Activated T-cell treated with anti-CD3 and anti-CD28 coated beads for 24 hours (primary cell): ENCODE data around the gene SIAH2.

Experiments
- DNase-seq: peaks from one replicate; pipeline ENCODE4 v3.0.0-alpha.2; 2020; ENCODE audit warnings: low read depth

Gene SIAH2

DNA sequence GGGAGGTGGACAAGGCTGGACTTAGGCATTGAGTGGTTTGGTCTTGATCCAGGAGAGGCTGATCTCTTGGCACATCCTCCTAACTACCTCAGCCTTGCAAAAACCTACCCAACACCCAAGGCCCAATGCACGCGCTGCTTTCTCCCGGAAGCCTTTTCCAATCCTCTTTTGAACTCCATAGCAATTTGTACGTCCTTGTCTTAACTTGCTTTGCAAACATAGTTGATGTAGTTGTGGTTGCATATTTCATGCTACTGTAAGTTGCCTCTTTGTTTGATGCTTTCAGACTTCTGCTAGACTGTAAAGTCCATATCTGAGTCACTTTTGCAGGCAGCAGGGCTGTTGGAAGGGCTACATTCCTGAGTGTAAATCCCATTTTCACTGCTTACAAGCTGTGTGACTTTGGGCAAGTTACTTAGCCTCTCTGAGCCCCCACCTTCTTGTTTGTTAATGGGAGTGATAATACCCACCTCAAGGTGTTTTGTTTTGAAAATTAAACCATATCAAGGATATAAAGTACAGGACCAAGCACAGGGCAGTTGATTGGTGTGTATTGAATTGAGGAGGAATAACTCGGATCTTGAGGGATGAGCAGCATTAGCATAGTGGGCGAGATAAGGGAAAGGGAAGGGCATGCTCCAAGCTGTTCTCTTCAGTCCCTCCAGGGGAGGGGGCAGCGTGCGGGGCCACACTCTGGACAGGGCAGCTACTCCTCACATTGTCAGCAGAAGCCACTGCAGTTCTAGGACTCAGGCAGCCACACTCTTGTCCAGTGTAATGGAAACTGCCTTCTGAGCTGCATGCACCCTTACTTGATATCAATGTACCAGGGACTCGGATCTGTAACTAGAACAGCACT lies 28.8 kb downstream of the SIAH2 start:
- DNase-seq = no peak

DNA sequence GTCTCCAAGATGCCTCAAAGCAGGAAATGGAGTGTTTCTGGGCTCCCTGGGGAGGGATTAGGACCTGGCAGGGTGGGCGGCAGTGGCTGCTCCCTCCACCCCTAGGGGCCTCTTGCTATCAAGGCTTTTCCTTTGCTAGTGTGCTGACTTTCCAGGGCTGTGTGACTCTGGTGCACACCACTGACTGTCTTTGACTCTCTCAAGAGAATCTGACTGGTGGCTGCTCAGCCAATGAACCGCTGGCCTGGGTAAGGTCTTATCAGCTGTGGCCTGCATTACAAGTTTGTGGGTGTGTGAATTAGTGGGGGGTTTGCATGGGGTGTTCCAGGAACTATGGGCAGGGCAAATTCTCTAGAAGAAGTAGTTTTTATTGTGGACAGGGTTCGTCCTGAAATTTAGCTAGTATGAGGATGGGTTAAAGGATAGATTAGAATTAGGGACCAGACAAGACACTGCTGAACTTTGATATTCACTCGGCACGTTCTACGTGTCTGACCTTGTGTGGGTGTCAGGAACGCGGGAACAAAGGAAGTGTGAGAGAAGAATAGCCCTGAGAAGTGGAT lies 29.5 kb downstream of the SIAH2 start:
- no peak for DNase-seq

DNA sequence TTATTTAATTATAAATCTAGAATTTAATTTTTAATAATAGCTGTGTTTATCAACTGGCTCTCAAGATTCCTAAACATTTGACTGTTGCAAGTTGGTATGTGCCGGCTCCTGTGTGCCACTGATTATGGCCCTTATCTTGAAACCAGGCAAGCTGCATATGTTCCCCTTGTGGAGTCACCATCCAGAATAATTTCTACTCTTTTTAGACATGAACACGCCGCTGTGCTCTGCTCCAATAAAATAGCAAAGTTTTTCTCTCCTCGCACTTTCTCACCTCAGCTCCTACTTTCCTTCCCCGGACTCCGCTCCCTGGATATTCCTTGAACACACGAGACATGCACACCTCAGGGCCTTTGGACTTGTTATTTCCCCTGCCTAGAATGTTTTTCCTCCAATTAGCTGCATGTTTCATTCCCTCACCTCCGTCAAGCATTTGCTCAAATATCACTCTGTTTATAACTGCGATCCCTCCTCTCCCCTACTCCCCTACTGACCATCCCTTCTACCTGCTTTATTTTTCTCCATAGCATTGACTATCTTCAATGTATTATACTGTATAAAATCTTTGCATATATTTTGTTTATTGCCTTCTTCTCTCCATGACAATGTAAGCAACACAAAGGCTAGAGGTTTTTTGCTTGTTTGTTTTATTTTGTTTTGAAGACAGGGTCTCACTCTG lies 33.1 kb downstream of the SIAH2 start:
- DNase-seq = no peak

DNA sequence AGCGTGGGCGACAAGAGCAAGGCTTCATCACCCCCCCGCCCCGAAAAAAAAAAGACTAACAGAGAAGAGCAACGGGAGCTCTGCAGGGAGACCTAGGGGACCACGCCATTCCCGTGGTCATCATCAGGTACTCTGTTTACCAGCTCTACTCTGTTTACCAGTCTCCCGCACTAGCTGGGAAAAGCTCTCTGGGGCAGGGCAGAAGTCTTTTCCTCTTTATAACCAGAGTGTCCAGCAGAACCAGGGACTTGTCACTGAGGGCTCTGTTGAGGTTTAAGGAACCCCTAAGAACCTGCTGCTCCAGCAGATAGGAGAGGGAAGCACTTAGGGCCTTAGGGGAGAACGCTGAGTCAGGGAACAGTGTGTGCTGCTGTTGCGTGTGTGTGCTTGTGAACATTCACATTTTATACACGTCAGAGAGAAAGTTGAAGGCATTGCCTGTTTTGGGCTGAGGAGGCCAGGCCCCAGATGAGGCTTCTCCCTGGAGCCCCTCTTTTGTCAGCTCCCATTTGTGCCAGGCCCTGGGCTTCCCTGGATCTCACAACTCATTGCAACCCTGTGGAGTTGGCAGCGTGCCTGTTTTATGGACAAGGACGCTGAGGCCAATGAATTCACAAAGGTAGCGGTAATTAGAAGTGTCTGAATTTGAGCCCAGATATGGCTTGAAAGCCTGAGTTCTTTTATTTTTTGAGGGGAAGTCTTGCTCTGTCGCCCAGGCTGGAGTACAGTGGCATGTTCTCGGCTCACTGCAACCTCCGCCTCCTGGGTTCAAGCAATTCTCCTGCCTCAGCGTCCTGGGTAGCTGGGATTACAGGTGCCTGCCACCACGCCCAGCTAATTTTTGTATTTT lies 35.1 kb downstream of the SIAH2 start:
- no peak for DNase-seq

DNA sequence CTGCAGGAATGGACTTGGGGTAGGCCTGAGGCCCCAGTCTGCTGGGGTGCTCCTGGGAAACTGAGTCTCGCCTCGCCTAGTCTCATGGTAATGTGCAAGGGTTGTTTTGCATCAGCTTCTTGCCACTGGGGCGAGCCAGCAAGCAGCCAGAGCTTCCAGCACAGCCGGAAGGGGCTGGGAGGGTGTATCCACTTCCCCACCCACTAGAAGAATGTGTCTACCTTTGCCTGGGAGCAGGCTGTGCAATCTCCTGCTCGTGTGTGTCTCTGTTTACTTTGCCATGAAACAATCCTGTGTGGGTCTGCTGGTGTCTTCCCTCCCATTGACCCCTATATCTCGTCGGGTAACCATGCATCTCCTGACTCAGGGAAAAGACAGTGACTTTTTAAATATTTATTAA lies 37.4 kb downstream of the SIAH2 start:
- DNase-seq = no peak

DNA sequence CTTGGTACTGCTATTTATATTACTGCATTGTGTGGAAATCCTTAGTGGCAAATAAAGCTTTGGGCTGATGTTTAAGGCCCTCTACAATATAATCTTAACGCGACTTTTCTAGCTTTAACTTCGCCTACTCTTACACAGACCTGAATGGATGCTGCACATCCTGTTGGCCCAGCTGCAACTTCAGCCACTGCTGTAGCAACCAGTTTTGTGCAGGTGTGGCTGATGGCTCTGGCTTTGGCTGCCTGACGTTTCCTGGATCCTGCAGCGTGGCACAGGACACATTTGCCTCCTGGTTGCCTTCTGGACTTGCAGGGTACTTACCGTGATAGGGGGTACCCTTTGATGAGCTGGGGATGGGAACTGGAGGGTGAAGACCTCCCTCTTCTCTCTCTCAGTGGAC lies 39.0 kb downstream of the SIAH2 start:
- DNase-seq = no peak

DNA sequence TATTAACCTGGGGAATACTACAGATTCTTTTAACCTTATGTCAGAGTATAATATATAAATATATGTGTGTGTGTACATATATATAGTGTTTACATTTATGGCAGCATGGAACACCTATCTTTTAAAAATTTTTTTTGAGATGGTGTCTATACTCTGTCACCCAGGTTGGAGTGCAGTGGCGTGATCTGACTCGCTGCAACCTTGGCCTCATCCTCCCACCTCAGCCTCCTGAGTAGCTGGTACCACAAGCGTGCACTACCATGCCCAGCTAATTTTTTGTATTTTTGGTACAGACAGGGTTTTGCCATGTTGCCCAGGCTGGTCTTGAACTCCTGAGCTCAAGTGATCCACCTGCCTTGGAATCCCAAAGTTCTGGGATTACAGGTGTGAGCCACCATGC lies 40.7 kb downstream of the SIAH2 start:
- DNase-seq = no peak

DNA sequence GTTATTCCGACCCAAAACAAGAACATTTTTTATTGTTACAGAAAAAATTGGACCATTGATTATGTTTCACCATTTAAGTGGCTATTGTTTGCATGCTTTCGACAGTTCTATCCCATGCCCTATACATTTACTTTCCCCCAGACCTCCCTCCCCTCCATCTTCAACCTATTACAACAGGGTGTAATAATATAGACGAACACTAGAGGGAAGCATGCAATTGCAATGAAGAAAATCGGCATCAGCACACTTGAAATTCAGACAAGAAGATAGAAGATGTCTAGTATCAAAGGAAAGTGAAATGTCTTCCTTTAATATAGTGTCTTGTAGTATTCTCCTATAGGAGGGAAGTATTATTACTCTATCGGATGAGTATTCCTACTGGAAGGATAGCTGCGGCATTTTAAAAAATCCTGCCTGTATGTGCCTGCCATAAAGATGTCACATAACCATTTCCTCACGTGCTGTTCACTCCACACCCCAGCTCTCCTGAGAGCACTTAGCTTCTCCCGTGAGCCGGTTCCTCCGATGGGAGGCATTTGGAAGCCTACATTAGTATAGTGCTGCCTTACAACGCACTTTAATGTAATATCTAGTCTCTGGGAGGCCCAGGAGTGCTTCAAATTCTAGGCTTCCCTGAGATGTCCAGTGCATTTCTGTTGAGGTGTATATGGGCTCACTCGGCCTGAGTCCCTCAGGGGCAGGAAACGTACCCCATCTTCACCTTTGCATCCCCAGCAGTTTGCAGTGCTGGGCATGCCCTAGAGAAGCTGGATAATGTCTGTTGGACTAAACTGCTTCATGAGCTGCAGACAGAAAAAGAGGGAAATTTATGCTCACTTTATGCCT lies 41.5 kb downstream of the SIAH2 start:
- no peak for DNase-seq

DNA sequence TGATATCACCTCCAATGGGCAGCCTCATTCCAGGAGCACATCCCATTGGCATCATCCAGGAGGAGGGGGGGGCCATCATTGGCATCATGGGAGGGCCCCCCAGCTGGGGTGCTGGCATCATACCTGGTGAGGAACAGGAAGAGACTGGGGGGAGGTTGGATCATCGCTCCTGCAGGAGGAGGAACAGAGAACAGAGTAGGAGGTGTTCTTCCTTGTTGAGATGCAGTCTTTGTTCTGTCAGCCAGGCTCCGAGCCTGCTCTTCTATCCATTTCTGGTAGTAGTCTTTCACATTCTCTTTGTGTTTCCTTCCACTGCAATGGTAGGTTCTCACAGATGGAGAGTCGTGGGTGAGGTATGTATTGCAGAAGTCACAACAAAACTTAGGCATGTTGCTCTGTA lies 42.5 kb downstream of the SIAH2 start:
- DNase-seq = no peak

DNA sequence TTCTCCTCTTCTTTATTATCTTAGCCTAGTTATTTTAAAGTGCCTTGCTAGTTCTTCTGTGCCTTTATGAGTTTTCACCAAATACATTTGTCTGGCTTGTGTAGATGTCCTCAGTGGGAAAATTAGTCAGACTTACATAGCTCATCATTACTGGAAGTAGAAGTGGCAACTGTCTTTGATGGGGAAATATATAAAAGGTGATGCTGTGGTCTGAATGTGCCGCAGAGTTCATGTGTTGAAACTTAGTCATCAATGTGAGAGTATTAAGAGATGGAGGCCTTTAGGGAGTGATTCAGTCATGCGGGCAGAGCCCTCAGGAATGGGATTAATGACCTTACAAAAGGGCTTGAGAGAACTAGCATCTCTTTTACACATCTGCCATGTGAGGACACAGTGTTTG lies 52.9 kb downstream of the SIAH2 start:
- no peak for DNase-seq

DNA sequence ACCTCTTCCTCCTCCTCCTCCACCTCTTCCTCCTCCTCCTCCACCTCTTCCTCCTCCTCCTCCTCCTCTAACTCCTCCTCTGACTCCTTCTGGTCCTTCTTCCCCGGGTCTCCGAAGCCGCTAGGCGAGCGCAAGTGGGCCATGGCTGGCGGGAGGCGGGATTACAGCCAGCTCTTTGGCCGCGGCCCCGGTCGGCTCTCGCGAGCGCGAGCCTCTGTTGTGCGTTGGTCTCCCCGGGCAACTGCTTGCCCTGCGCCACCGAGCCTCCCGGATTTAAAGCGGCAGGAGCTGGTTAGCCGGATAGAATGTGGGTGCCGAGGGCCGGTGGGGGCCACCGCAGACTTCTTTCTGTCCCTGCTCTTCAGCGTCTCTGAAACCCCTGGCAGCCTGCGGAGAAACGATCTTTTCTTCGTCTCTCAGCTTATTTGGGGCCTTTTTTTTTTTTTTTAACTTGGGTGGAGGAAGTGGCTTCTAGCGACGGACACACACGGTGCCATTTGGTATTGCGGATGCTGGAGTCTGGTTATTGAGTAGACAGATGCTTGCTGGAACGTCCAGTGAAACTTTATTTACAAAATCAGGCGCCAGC lies 59.1 kb downstream of the SIAH2 start, which contains the start of gene ERICH6:
Gene ERICH6, minus strand, starts transcription at position 165 of the 589 bp plus-strand sequence. Its CDS starts 22 bp downstream, at position 143.
- peak; percentile 73 for DNase-seq

DNA sequence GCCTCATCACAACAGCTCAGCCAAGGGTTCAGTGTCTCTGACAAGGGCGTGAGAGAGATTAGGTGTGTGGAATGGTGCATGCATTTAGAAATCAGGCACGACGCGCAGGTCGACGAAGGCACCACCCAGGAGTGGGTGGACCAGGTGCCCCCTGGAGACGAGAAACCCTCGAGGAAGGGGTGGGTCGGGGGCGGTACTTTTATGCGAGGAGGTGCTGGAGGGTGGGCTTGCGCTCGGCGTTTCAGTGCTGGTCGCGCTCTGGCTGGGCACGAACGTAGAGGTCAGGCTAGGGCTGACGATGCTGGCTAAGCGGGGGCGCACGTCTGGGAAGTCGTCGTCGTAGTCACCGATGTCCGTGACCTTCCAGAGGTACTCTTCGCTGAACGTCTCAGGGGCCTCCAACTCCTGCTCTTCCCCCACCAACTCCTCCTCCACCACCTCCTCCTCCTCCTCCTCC lies 59.6 kb downstream of the SIAH2 start:
- peak; percentile 15 for DNase-seq

DNA sequence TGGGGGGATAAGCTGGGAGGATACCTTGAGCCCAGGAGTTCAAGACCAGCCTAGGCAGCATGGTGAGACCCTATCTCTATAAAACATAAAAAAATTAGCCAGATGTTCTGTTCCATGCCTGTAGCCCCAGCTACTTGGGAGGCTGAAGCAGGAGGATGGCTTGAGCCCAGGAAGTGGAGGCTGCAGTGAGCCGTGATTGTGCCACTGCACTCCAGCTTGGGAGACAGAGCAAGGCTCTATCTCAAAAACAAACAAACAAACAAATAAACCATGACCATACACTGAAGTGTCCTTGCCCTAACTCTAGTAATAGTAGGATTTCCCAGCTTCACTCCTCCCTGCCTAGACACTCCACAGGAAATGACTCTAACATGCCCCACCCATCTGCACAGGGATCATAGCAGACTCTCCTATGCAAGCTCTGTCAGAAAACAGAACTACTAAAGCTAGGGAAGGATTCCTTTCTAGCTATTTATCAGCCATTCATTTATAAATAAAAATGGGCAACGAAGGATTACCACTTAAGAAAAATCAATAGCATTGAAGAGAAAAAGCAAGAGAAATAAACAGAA lies 63.8 kb downstream of the SIAH2 start:
- DNase-seq = no peak

DNA sequence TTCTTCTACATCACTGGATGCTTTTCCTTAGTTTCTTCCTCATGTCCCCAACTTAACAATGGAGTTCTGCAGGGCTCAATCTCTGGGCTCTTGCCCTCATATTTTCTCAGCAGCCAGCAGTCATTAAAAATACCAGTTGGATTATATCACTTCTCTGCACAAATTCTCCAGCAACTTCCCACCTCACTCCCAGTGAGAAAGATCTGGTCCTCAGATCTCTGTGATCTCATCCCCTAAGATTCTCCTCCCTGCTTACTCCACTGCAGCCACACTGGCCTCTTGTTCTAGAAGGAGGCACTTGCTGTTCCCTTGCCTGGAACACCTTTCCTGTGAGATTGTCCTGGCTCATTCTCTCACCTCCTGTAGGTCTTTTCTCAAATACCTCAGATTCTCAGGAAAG lies 65.3 kb downstream of the SIAH2 start:
- DNase-seq = no peak

DNA sequence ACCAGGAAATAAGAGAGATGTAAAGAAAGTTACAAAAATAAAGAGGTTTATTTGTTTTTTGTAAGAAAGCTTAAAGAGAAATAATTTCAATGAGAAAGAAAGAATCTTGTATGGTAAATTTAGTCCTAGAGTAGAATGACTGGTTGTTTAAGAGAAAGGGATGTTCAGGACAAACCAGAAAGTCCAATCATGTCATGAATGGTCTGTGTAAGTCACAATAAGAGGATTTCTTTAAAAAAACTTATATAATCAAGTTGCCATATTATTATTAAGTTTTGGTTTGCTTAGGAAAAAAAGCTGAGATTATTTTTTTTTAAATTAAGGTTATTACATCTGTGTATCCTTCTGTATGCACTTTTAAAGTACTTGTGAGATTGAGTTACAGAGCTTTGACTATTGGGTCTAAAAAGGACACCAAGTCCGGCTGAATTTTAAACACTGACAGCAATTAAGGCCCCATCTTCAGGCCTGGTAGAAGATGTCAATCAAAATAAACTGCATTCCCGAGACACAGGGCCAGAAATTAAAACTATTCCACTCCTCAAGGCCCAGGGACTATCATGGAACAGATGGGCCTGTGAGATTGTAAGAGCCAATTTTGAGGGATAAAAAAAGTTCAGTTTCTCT lies 71.4 kb downstream of the SIAH2 start:
- DNase-seq = no peak
